SU-DHL-6 (cell line): Measurements from ENCODE around the gene FBRSL1.

Experiments
- H2AFZ ChIP-seq: fragments of 200-600 bp; sonication (generic); 2 replicates; pipeline ENCODE4 v1.6.1; 2014; ENCODE audit warnings: low read depth, mild to moderate bottlenecking, moderate library complexity, mixed read lengths, antibody characterized with exemption, low read length; ENCODE audit not compliant: severe bottlenecking
- H3F3A ChIP-seq: fragments of 200-600 bp; shearing (Covaris generic); 2 replicates; pipeline ENCODE4 v1.6.0; 2016; ENCODE audit warnings: antibody characterized with exemption, mild to moderate bottlenecking; ENCODE audit not compliant: insufficient read depth
- H3K27ac ChIP-seq: fragments of 200-600 bp; sonication (generic); 2 replicates; pipeline ENCODE4 v1.5.1; 2016; ENCODE audit warnings: low read depth, mild to moderate bottlenecking, low read length, moderate library complexity, mixed read lengths
- H3K27me3 ChIP-seq: fragments of 200-600 bp; sonication (generic), shearing (Covaris generic); 2 replicates; pipeline ENCODE4 v1.6.0; 2014; ENCODE audit warnings: mild to moderate bottlenecking, low read length
- H3K36me3 ChIP-seq: fragments of 200-600 bp; sonication (generic); 2 replicates; pipeline ENCODE4 v1.6.1; 2014; ENCODE audit warnings: mild to moderate bottlenecking, low read length, mixed read lengths
- H3K4me2 ChIP-seq: fragments of 300-600, 200-600 bp; shearing (Covaris generic), sonication (generic); 2 replicates; pipeline ENCODE4 v1.6.0; 2014; ENCODE audit warnings: low read length, low read depth, mild to moderate bottlenecking; ENCODE audit not compliant: poor library complexity, severe bottlenecking
- H3K4me3 ChIP-seq: fragments of 200-600 bp; sonication (generic); 2 replicates; pipeline ENCODE4 v1.5.1; 2014; ENCODE audit warnings: antibody characterized with exemption, low read length, mild to moderate bottlenecking, mixed read lengths; ENCODE audit not compliant: insufficient read depth, poor library complexity, severe bottlenecking
- H3K79me2 ChIP-seq: fragments of 200-600 bp; sonication (generic); 2 replicates; pipeline ENCODE4 v1.6.1; 2014; ENCODE audit warnings: mild to moderate bottlenecking, low read length, moderate library complexity; ENCODE audit not compliant: insufficient read depth
- H3K9ac ChIP-seq: fragments of 200-600 bp; sonication (generic); 2 replicates; pipeline ENCODE4 v1.7.0; 2014; ENCODE audit warnings: mild to moderate bottlenecking, low read length
- H3K9me2 ChIP-seq: fragments of 200-600 bp; sonication (generic); replicated peaks from 2 replicates; pipeline ENCODE4 v1.6.1; 2014; ENCODE audit warnings: low read length; ENCODE audit not compliant: insufficient read depth
- H3K9me3 ChIP-seq: fragments of 200-600 bp; sonication (generic); 2 replicates; pipeline ENCODE4 v1.6.1; 2014; ENCODE audit warnings: low read length, mixed read lengths; ENCODE audit not compliant: insufficient read depth
- H4K20me1 ChIP-seq: fragments of 200-600 bp; sonication (generic); 2 replicates; pipeline ENCODE4 v1.6.1; 2014; ENCODE audit warnings: low read depth, mild to moderate bottlenecking, antibody characterized with exemption, low read length, moderate library complexity, mixed read lengths
- CTCF ChIP-seq: fragments of 200-600 bp; sonication (generic); IDR thresholded peaks from one replicate; pipeline ENCODE4 v1.5.1; 2017; ENCODE audit warnings: antibody characterized with exemption, mild to moderate bottlenecking, low read length, moderate library complexity; ENCODE audit not compliant: insufficient read depth, poor library complexity, severe bottlenecking
- EZH2phosphoT487 ChIP-seq: fragments of 200-600 bp; sonication (generic), shearing (Covaris generic); conservative IDR thresholded peaks from 2 replicates; pipeline ENCODE4 v1.6.1; 2018; ENCODE audit warnings: mild to moderate bottlenecking, antibody characterized with exemption, low read length, moderate library complexity, mixed read lengths

Gene FBRSL1

GRCh38 chr12:132507656-132508490 lies 17.9 kb downstream of the FBRSL1 start:
- H3K27ac ChIP-seq = no peak overlapping the region

GRCh38 chr12:132508491-132508740 lies 18.5 kb downstream of the FBRSL1 start:
- Histone ChIP-seq H3K27me3 (no peaks in the 10 kb centered on the region), H3K4me3 (no peak overlapping the region), H3K4me2 (no peak overlapping the region), H3K36me3 (no peaks in the 10 kb centered on the region), H4K20me1 (0 out of 2 replicates have a peak, but pooled peaks cover 2% of the 10 kb centered on the region), H3K9me2 (no peaks in the 10 kb centered on the region), H3K79me2 (no peaks in the 10 kb centered on the region), H3F3A (no peaks in the 10 kb centered on the region), H3K9me3 (no peaks in the 10 kb centered on the region), H2AFZ (no peak overlapping the region), H3K27ac (no peak overlapping the region), H3K9ac (no peak overlapping the region)
- TF ChIP-seq CTCF = no peak
- TF ChIP-seq EZH2phosphoT487 = no peak

More at GRCh38 chr12:132507656-132508490, 17.9 kb downstream of the FBRSL1 start:
- Histone ChIP-seq H3K9ac (no peak overlapping the region), H3K9me3 (no peaks in the 10 kb centered on the region), H3K4me3 (no peak overlapping the region), H3K4me2 (no peak overlapping the region), H3K79me2 (no peaks in the 10 kb centered on the region), H3K9me2 (no peaks in the 10 kb centered on the region), H4K20me1 (0 out of 2 replicates have a peak, but pooled peaks cover 3% of the 10 kb centered on the region), H3F3A (no peaks in the 10 kb centered on the region), H3K27me3 (no peaks in the 10 kb centered on the region), H3K36me3 (no peaks in the 10 kb centered on the region), H2AFZ (no peak overlapping the region)
- TF ChIP-seq CTCF (no peak), EZH2phosphoT487 (no peak)

- Histone ChIP-seq H4K20me1 (no peaks in the 10 kb centered on the region), H3K27me3 (no peaks in the 10 kb centered on the region), H2AFZ (no peak overlapping the region), H3K4me3 (no peak overlapping the region), H3K9me3 (no peaks in the 10 kb centered on the region), H3K79me2 (no peaks in the 10 kb centered on the region), H3K9ac (no peak overlapping the region), H3K36me3 (no peaks in the 10 kb centered on the region), H3K27ac (no peak overlapping the region), H3K4me2 (no peak overlapping the region), H3F3A (no peaks in the 10 kb centered on the region), H3K9me2 (no peaks in the 10 kb centered on the region)
- TF ChIP-seq CTCF (no peak), EZH2phosphoT487 (no peak)
These were observed 19.1 kb downstream of the FBRSL1 start for GRCh38 chr12:132508860-132509732.
